Aorta (tissue), 5 donors: ENCODE results near the gene TNK2. TPM values are rescaled to one million over a fixed set of nuclear protein-coding genes. Genes with fewer than 3 reads are reported as not detected.
A peak's percentile ranks its signal among the peaks of the same experiment; 100 is the strongest.

ENCODE experiments used
- ATAC-seq: fragments of 200-7000 bp; cut with Tn5 transposase; one replicate; pipeline ENCODE4 v1.9.1; 2022; ENCODE audit warnings: moderate library complexity; ENCODE audit not compliant: low FRiP score
- DNase-seq, 2 donors: peaks; one replicate each; pipeline ENCODE4 v3.0.0-alpha.2; 2020
- H3K27ac ChIP-seq, 2 donors: one replicate each; pipeline ENCODE4 v1.5.1; 2013; ENCODE audit warnings: low read length in 2 of 2, mild to moderate bottlenecking in 2 of 2, moderate library complexity in 2 of 2, control low read depth in 1 of 2, inconsistent platforms in 1 of 2, low read depth in 1 of 2
- H3K27me3 ChIP-seq, 2 donors: one replicate each; pipeline ENCODE4 v1.6.1; 2013; ENCODE audit warnings: control low read depth in 1 of 2, low read length in 1 of 2, mild to moderate bottlenecking in 1 of 2, moderate library complexity in 1 of 2; ENCODE audit not compliant: insufficient read depth in 2 of 2, control insufficient read depth in 1 of 2
- H3K36me3 ChIP-seq, 2 donors: one replicate each; pipeline ENCODE4 v1.6.1; 2013; ENCODE audit warnings: control low read depth in 1 of 2, low read length in 1 of 2, mild to moderate bottlenecking in 1 of 2; ENCODE audit not compliant: insufficient read depth in 2 of 2, control insufficient read depth in 1 of 2
- H3K4me1 ChIP-seq, 2 donors: one replicate each; pipeline ENCODE4 v1.6.1; 2013; ENCODE audit warnings: low read length in 2 of 2, control low read depth in 1 of 2, mild to moderate bottlenecking in 1 of 2, moderate library complexity in 1 of 2; ENCODE audit not compliant: insufficient read depth in 2 of 2, control insufficient read depth in 1 of 2
- H3K4me3 ChIP-seq, 2 donors: one replicate each; pipeline ENCODE4 v1.5.1; 2013; ENCODE audit warnings: low read length in 2 of 2, control low read depth in 1 of 2, mild to moderate bottlenecking in 1 of 2
- H3K9me3 ChIP-seq: one replicate; pipeline ENCODE4 v1.6.1; 2013; ENCODE audit warnings: mild to moderate bottlenecking, low read length; ENCODE audit not compliant: control insufficient read depth
- WGBS, 2 donors: extraction: QIAGEN DNeasy Blood & Tissue Kit; methylation state at CpG; one replicate each; pipeline ENCODE4 v1.1.7; 2013; 5-methylcytosine and 5-hydroxymethylcytosine counted together
- intact Hi-C, 2 donors: fragments of 100-400 bp; cut with DNase I; formaldehyde crosslinking; loops; one replicate each; pipeline versions ENCODE4 v1.14.2 to v1.15.0; 2022
- polyA plus RNA-seq, 2 donors: library from polyadenylated mRNA; stranded (reverse); fragments of 200-250 nt; gene quantifications; one replicate each; pipeline ENCODE4 v1.2.3, GENCODE V29; 2013
- total RNA-seq, 2 donors: library from RNA; stranded (reverse); fragmentation: NEBNext Ultra II Directional; extraction: Animal tissue kit (Norgen Biotek cat#: 25700); gene quantifications; one replicate each; pipeline ENCODE4 v1.2.1, GENCODE V29; 2021
- donor health status: healthy with polysubstance abuse.
- donor health status: Bipolar disorder and iron deficiency.
- donor health status: DM: no; HTN: no; CAD: no.
- donor health status: DM: no; HTN: no; CAD: no.
- donor health status: DM: yes; HTN: yes; CAD: no.

Gene TNK2
- total and polyA plus RNA-seq, 4 donors: 9.3 to 162 (median 66.5) TPM

GRCh38 chr3:195845483-195845882, 62.9 kb downstream of the TNK2 start:
- Histone ChIP-seq H3K4me1 (no peaks in the 10 kb centered on the region), H3K36me3 (no peaks in the 10 kb centered on the region), H3K27ac (no peak overlapping the region), H3K27me3 (no peaks in the 10 kb centered on the region), H3K9me3 (no peaks in the 10 kb centered on the region), H3K4me3 (no peak overlapping the region)
- intact Hi-C loops: no loop called here
- ATAC-seq (no peak), DNase-seq (no peak)
- 86 to 95% methylated on average over 6 of the region's 6 CpGs for WGBS, 2 donors

GRCh38 chr3:195844671-195845218, 63.6 kb downstream of the TNK2 start:
- Histone ChIP-seq H3K27ac (no peak overlapping the region), H3K36me3 (no peaks in the 10 kb centered on the region), H3K9me3 (no peaks in the 10 kb centered on the region), H3K4me3 (no peak overlapping the region), H3K27me3 (no peaks in the 10 kb centered on the region), H3K4me1 (no peaks in the 10 kb centered on the region)
- intact Hi-C loops: no loop called here
- WGBS, 2 donors: 87 to 88% methylated on average over 7 of the region's 7 CpGs
- no peak for DNase-seq
- no peak for ATAC-seq

GRCh38 chr3:195839260-195840010, 68.9 kb downstream of the TNK2 start:
- no peaks in the 10 kb centered on the region for H3K4me1 ChIP-seq
- H3K4me3 ChIP-seq: no peak overlapping the region
- no peaks in the 10 kb centered on the region for H3K36me3 ChIP-seq
- no peak overlapping the region for H3K27ac ChIP-seq
- no peaks in the 10 kb centered on the region for H3K9me3 ChIP-seq
- intact Hi-C loops: no loop called here
- DNase-seq (no peak), ATAC-seq (no peak)
- no peaks in the 10 kb centered on the region for H3K27me3 ChIP-seq
- WGBS, 2 donors: 43 to 46% methylated on average over 19 of the region's 19 CpGs

GRCh38 chr3:195838714-195839113, 69.6 kb downstream of the TNK2 start:
- Histone ChIP-seq H3K4me3 (no peak overlapping the region), H3K27ac (no peak overlapping the region), H3K27me3 (no peaks in the 10 kb centered on the region), H3K9me3 (no peaks in the 10 kb centered on the region), H3K4me1 (no peaks in the 10 kb centered on the region), H3K36me3 (no peaks in the 10 kb centered on the region)
- 82 to 83% methylated on average over 5 of the region's 5 CpGs for WGBS, 2 donors
- ATAC-seq (no peak), DNase-seq (no peak)
- intact Hi-C loops: no loop called here

- DNase-seq (no peak), ATAC-seq (no peak)
- H3K27me3 ChIP-seq: no peaks in the 10 kb centered on the region
- H3K36me3 ChIP-seq: no peaks in the 10 kb centered on the region
- H3K9me3 ChIP-seq: no peaks in the 10 kb centered on the region
- WGBS, 2 donors: 80 to 82% methylated on average over 14 of the region's 14 CpGs
- intact Hi-C loops: no loop called here
- no peak overlapping the region for H3K4me3 ChIP-seq
- no peaks in the 10 kb centered on the region for H3K4me1 ChIP-seq
- H3K27ac ChIP-seq: no peak overlapping the region
These were observed 71.7 kb downstream of the TNK2 start for GRCh38 chr3:195836476-195837135.

GRCh38 chr3:195835791-195836190, 72.6 kb downstream of the TNK2 start:
- no peaks in the 10 kb centered on the region for H3K36me3 ChIP-seq
- WGBS, 2 donors: 83 to 85% methylated on average over 14 of the region's 14 CpGs
- H3K27ac ChIP-seq: no peak overlapping the region
- DNase-seq (no peak), ATAC-seq (no peak)
- no peak overlapping the region for H3K4me3 ChIP-seq
- no peaks in the 10 kb centered on the region for H3K9me3 ChIP-seq
- no peaks in the 10 kb centered on the region for H3K4me1 ChIP-seq
- H3K27me3 ChIP-seq: no peaks in the 10 kb centered on the region
- intact Hi-C loops: no loop called here

- H3K27me3 ChIP-seq: no peaks in the 10 kb centered on the region
- 90 to 91% methylated on average over 27 to 29 of the region's 29 CpGs for WGBS, 2 donors
- intact Hi-C loops: no loop called here
- no peaks in the 10 kb centered on the region for H3K36me3 ChIP-seq
- no peaks in the 10 kb centered on the region for H3K4me1 ChIP-seq
- no peaks in the 10 kb centered on the region for H3K9me3 ChIP-seq
- ATAC-seq (no peak), DNase-seq (no peak)
- no peak overlapping the region for H3K4me3 ChIP-seq
- no peak overlapping the region for H3K27ac ChIP-seq
These were observed 73.4 kb downstream of the TNK2 start for GRCh38 chr3:195834675-195835583.

- Histone ChIP-seq H3K9me3 (no peaks in the 10 kb centered on the region), H3K4me3 (no peak overlapping the region), H3K36me3 (no peaks in the 10 kb centered on the region), H3K27me3 (no peaks in the 10 kb centered on the region), H3K4me1 (no peaks in the 10 kb centered on the region), H3K27ac (no peak overlapping the region)
- ATAC-seq (peak; percentile 49), DNase-seq (no peak)
- 67 to 71% methylated on average over 16 of the region's 16 CpGs for WGBS, 2 donors
- intact Hi-C loops: no loop called here
These were observed 78.5 kb downstream of the TNK2 start for GRCh38 chr3:195829897-195830254.
